GM21390 (cell line): ENCODE results near the gene WDR37.
"Not testable (repeated sequence)": the region's sequence is repeated elsewhere in the genome, so short reads cannot be mapped to it uniquely, and the experiment has no call there.

Source experiments
- ATAC-seq: cut with Tn5 transposase; IDR thresholded peaks from one replicate; pipeline ENCODE4 v1.9.1; 2021; ENCODE audit not compliant: unreplicated experiment

Gene WDR37

GRCh38 chr10:1056326-1057105, at the start of gene WDR37:
Gene WDR37 (plus strand): TSS chr10:1056385. CDS start chr10:1072156, 15,771 bp downstream.
- ATAC-seq = peak; percentile 91

GRCh38 chr10:1006573-1006972, 49.6 kb upstream of the WDR37 start:
- ATAC-seq = no peak

GRCh38 chr10:1007583-1007982, 48.6 kb upstream of the WDR37 start:
- no peak for ATAC-seq

GRCh38 chr10:1009071-1009494, 47.1 kb upstream of the WDR37 start:
- ATAC-seq = no peak

- ATAC-seq = not testable (repeated sequence)
These were observed 46.2 kb upstream of the WDR37 start for GRCh38 chr10:1009947-1010346.

- no peak for ATAC-seq
These were observed 45.5 kb upstream of the WDR37 start for GRCh38 chr10:1010703-1011102.

GRCh38 chr10:1011696-1012095, 44.5 kb upstream of the WDR37 start:
- ATAC-seq = no peak

GRCh38 chr10:1015688-1016087, 40.5 kb upstream of the WDR37 start:
- ATAC-seq = no peak

GRCh38 chr10:1019362-1019761, 36.8 kb upstream of the WDR37 start:
- no peak for ATAC-seq

- no peak for ATAC-seq
These were observed 35.7 kb upstream of the WDR37 start for GRCh38 chr10:1020460-1020859.

- no peak for ATAC-seq
These were observed 35.2 kb upstream of the WDR37 start for GRCh38 chr10:1020958-1021357.

- ATAC-seq = no peak
These were observed 33.8 kb upstream of the WDR37 start for GRCh38 chr10:1022413-1022812.

GRCh38 chr10:1024103-1024502, 32.1 kb upstream of the WDR37 start:
- no peak for ATAC-seq

GRCh38 chr10:1025683-1026082, 30.5 kb upstream of the WDR37 start, which contains the start of gene IDI2:
Gene IDI2 (minus strand): TSS chr10:1025859. CDS start chr10:1024723, 1,136 bp downstream.
- no peak for ATAC-seq

- no peak for ATAC-seq
These were observed 29.6 kb upstream of the WDR37 start for GRCh38 chr10:1026578-1026977.

GRCh38 chr10:1029838-1030237, 26.3 kb upstream of the WDR37 start:
- ATAC-seq = no peak

GRCh38 chr10:1033601-1034000, 22.6 kb upstream of the WDR37 start:
- ATAC-seq = no peak

GRCh38 chr10:1034758-1035157, 21.4 kb upstream of the WDR37 start:
- ATAC-seq = no peak

GRCh38 chr10:1035201-1035600, 21.0 kb upstream of the WDR37 start:
- ATAC-seq = no peak

GRCh38 chr10:1036341-1036791, 19.8 kb upstream of the WDR37 start:
- no peak for ATAC-seq

GRCh38 chr10:1037098-1037497, 19.1 kb upstream of the WDR37 start:
- ATAC-seq = no peak

- not testable (repeated sequence) for ATAC-seq
These were observed 17.4 kb upstream of the WDR37 start for GRCh38 chr10:1038769-1039168.

GRCh38 chr10:1040133-1040532, 16.1 kb upstream of the WDR37 start:
- ATAC-seq = no peak
